Endodermal cell (in vitro differentiated cells): ENCODE measurements around the gene SAMD14. TPM values are rescaled to one million over a fixed set of nuclear protein-coding genes. Genes with fewer than 3 reads are reported as not detected.

Experiments
- DNase-seq: peaks from one replicate; pipeline ENCODE4 v3.0.0-alpha.2; 2017
- H3K27ac ChIP-seq: 2 replicates; pipeline ENCODE4 v1.5.1; 2013; ENCODE audit warnings: mild to moderate bottlenecking, low read depth, low read length, moderate library complexity
- H3K27me3 ChIP-seq: 2 replicates; pipeline ENCODE4 v1.6.1; 2013; ENCODE audit warnings: mild to moderate bottlenecking, low read length, moderate library complexity; ENCODE audit not compliant: insufficient read depth, control insufficient read depth, poor library complexity, severe bottlenecking
- H3K36me3 ChIP-seq: 2 replicates; pipeline ENCODE4 v1.7.0; 2013; ENCODE audit warnings: mild to moderate bottlenecking, low read length, moderate library complexity; ENCODE audit not compliant: control insufficient read depth, insufficient read depth
- H3K4me1 ChIP-seq: one replicate; pipeline ENCODE4 v1.7.0; 2013; ENCODE audit warnings: low read length; ENCODE audit not compliant: control insufficient read depth, insufficient read depth
- H3K4me3 ChIP-seq: 2 replicates; pipeline ENCODE4 v1.5.1; 2013; ENCODE audit warnings: mild to moderate bottlenecking, low read length, moderate library complexity
- H3K9ac ChIP-seq: 2 replicates; pipeline ENCODE4 v1.6.1; 2013; ENCODE audit warnings: mild to moderate bottlenecking, low read length, moderate library complexity; ENCODE audit not compliant: poor library complexity, severe bottlenecking; ENCODE audit errors: extremely low read depth
- H3K9me3 ChIP-seq: 2 replicates; pipeline ENCODE4 v1.6.1; 2013; ENCODE audit warnings: mild to moderate bottlenecking, low read length, moderate library complexity; ENCODE audit not compliant: control insufficient read depth
- H3K27ac Mint-ChIP-seq: 2 replicates; pipeline ENCODE4 v1.8.0; 2020; ENCODE audit warnings: mixed read lengths
- H3K27me3 Mint-ChIP-seq: 2 replicates; pipeline ENCODE4 v1.8.0; 2021; ENCODE audit warnings: mild to moderate bottlenecking, mixed read lengths; ENCODE audit not compliant: insufficient read depth
- H3K36me3 Mint-ChIP-seq: 2 replicates; pipeline ENCODE4 v1.8.0; 2020; ENCODE audit warnings: low read depth, mixed read lengths
- H3K4me1 Mint-ChIP-seq: 2 replicates; pipeline ENCODE4 v1.8.0; 2020; ENCODE audit warnings: mixed read lengths
- H3K4me3 Mint-ChIP-seq: 2 replicates; pipeline ENCODE4 v1.8.0; 2020; ENCODE audit warnings: mild to moderate bottlenecking, moderate library complexity, mixed read lengths
- H3K9me3 Mint-ChIP-seq: 2 replicates; pipeline ENCODE4 v1.8.0; 2020; ENCODE audit warnings: mild to moderate bottlenecking, mixed read lengths
- CTCF ChIP-seq: fragments of 200-600 bp; sonication (generic); conservative IDR thresholded peaks from 2 replicates; pipeline ENCODE4 v1.5.0; 2021; ENCODE audit warnings: antibody characterized with exemption, mild to moderate bottlenecking
- WGBS, 2 experiments: methylation state at CpG; one replicate each; pipeline versions ENCODE4 v1.1.5 to v1.1.7; 2013; ENCODE audit warnings: missing lambda C conversion rate in 2 of 2, mixed read lengths in 1 of 2; ENCODE audit not compliant: insufficient coverage in 1 of 2, insufficient read length in 1 of 2; 5-methylcytosine and 5-hydroxymethylcytosine counted together
- total RNA-seq, 2 donors: library from RNA; stranded (reverse); fragmentation: NEBNext Ultra II Directional in 1 of 2; extraction: Animal tissue kit (Norgen Biotek cat#: 25700) in 1 of 2; gene quantifications; 2 replicates in 1 of 2; 3 replicates in 1 of 2; pipeline ENCODE4 v1.2.1, GENCODE V29; 2021

Gene SAMD14
- total RNA-seq, 2 donors from 2014 or later = 9.5 to 23.2 TPM

- H3K36me3 Mint-ChIP-seq = no peaks in the 10 kb centered on the region
- Histone ChIP-seq H3K4me3 (no peak overlapping the region), H3K27ac (no peak overlapping the region), H3K36me3 (no peaks in the 10 kb centered on the region), H3K9ac (no peak overlapping the region), H3K9me3 (no peaks in the 10 kb centered on the region), H3K27me3 (no peaks in the 10 kb centered on the region), H3K4me1 (no peaks in the 10 kb centered on the region)
- no peak overlapping the region for H3K4me3 Mint-ChIP-seq
- no peak for DNase-seq
- no peak for TF ChIP-seq CTCF
- peaks cover 9% of the 10 kb centered on the region for H3K4me1 Mint-ChIP-seq
- H3K27me3 Mint-ChIP-seq = peaks cover 27% of the 10 kb centered on the region
- no peaks in the 10 kb centered on the region for H3K9me3 Mint-ChIP-seq
- H3K27ac Mint-ChIP-seq = no peak overlapping the region
- WGBS, 2 experiments = 93 to 95% methylated on average over 4 of the region's 4 CpGs
These were observed 27.9 kb upstream of the SAMD14 start for GRCh38 chr17:50157891-50158290.

- peaks cover 5% of the 10 kb centered on the region for H3K4me1 Mint-ChIP-seq
- no peak overlapping the region for H3K4me3 Mint-ChIP-seq
- no peaks in the 10 kb centered on the region for H3K36me3 Mint-ChIP-seq
- no peak overlapping the region for H3K27ac ChIP-seq
- H3K9ac ChIP-seq = no peak overlapping the region
- peaks cover 8% of the 10 kb centered on the region for H3K4me1 ChIP-seq
- H3K4me3 ChIP-seq = no peak overlapping the region
- WGBS, 2 experiments = 87 to 91% methylated on average over 4 to 8 of the region's 8 CpGs
- no peaks in the 10 kb centered on the region for H3K9me3 ChIP-seq
- H3K27me3 ChIP-seq = no peaks in the 10 kb centered on the region
- H3K9me3 Mint-ChIP-seq = no peaks in the 10 kb centered on the region
- peak; percentile 49 for DNase-seq
- TF ChIP-seq CTCF = no peak
- H3K27ac Mint-ChIP-seq = no peak overlapping the region
- H3K36me3 ChIP-seq = no peaks in the 10 kb centered on the region
- peaks cover 12% of the 10 kb centered on the region for H3K27me3 Mint-ChIP-seq
These were observed 25.3 kb upstream of the SAMD14 start for GRCh38 chr17:50155115-50155819.

GRCh38 chr17:50154604-50155003, 24.6 kb upstream of the SAMD14 start:
- no peak overlapping the region for H3K27ac ChIP-seq
- H3K4me3 ChIP-seq = no peak overlapping the region
- Mint-ChIP-seq H3K4me1 (peaks cover 5% of the 10 kb centered on the region), H3K36me3 (no peaks in the 10 kb centered on the region), H3K27ac (no peak overlapping the region), H3K4me3 (no peak overlapping the region), H3K27me3 (peaks cover 8% of the 10 kb centered on the region), H3K9me3 (no peaks in the 10 kb centered on the region)
- no peak for DNase-seq
- H3K9ac ChIP-seq = no peak overlapping the region
- H3K27me3 ChIP-seq = no peaks in the 10 kb centered on the region
- no peaks in the 10 kb centered on the region for H3K9me3 ChIP-seq
- no peak for TF ChIP-seq CTCF
- 100% methylated on average over 1 of the region's 1 CpG; no CpG with 5 or more reads in 1 of the 2 experiments for WGBS, 2 experiments
- H3K36me3 ChIP-seq = no peaks in the 10 kb centered on the region
- H3K4me1 ChIP-seq = peaks cover 8% of the 10 kb centered on the region
